Calu3 (cell line): ENCODE results near the gene DNPEP. TPM values are rescaled to one million over a fixed set of nuclear protein-coding genes. Genes with fewer than 3 reads are reported as not detected.

ENCODE experiments used
- Bru-seq: library from RNA; stranded (reverse); fragments of 400-500 nt; gene quantifications from one replicate; lab custom pipeline; 2021; lab: Mats Ljungman, UMichigan
- BruChase-seq, 2 experiments: library from RNA; stranded (reverse); fragments of 400-500 nt; gene quantifications; one replicate each; lab custom pipeline; 2021; lab: Mats Ljungman, UMichigan
- BruUV-seq: library from RNA; stranded (reverse); fragments of 400-500 nt; replicated peaks from 2 replicates; lab custom pipeline; 2021; lab: Mats Ljungman, UMichigan
- CTCF ChIA-PET: fragments of 300-600 bp; sonication (Branson Sonifier 250); formaldehyde crosslinking; loops from one replicate; lab custom pipeline; 2022; ENCODE audit warnings: antibody characterized with exemption; lab: Charles Lee
- DNase-seq: peaks from one replicate; pipeline ENCODE4 v3.0.0; 2022
- H3K27ac Mint-ChIP-seq: one replicate; pipeline ENCODE4 v1.8.0; 2022; ENCODE audit warnings: mixed read lengths; ENCODE audit not compliant: unreplicated experiment
- H3K27me3 Mint-ChIP-seq: one replicate; pipeline ENCODE4 v1.8.0; 2022; ENCODE audit warnings: mixed read lengths; ENCODE audit not compliant: unreplicated experiment
- H3K36me3 Mint-ChIP-seq: one replicate; pipeline ENCODE4 v1.8.0; 2022; ENCODE audit warnings: mild to moderate bottlenecking, moderate library complexity, mixed read lengths; ENCODE audit not compliant: insufficient read depth, unreplicated experiment
- H3K4me1 Mint-ChIP-seq: one replicate; pipeline ENCODE4 v1.8.0; 2022; ENCODE audit warnings: mild to moderate bottlenecking, low read depth, mixed read lengths; ENCODE audit not compliant: unreplicated experiment
- H3K4me3 Mint-ChIP-seq: one replicate; pipeline ENCODE4 v1.8.0; 2022; ENCODE audit warnings: mild to moderate bottlenecking, low read depth, moderate library complexity, mixed read lengths; ENCODE audit not compliant: unreplicated experiment
- H3K9me3 Mint-ChIP-seq: one replicate; pipeline ENCODE4 v1.8.0; 2022; ENCODE audit warnings: low read depth, mixed read lengths; ENCODE audit not compliant: unreplicated experiment
- intact Hi-C: fragments of 100-400 bp; cut with micrococcal nuclease; formaldehyde crosslinking; loops from one replicate; pipeline ENCODE4 v1.10.0; 2022; ENCODE audit not compliant: unreplicated experiment
- long read RNA-seq: library from polyadenylated mRNA; stranded (forward); transcript quantifications from one replicate; pipeline ENCODE4 v2.0.0, GENCODE V29; 2022
- total RNA-seq: library from RNA; stranded (reverse); gene quantifications from 2 replicates; pipeline ENCODE4 v1.2.3, GENCODE V29; 2022
- TF ChIP-seq, protein P1 (sequence below): fragments of 200-600 bp; IDR thresholded peaks from one replicate; pipeline ENCODE4 v1.8.0; 2022; ENCODE audit warnings: antibody characterized with exemption; ENCODE audit not compliant: unreplicated experiment

DNPEP gene
- total RNA-seq, result 70.3 and 75.1 TPM in 2 replicates
- percentile 60 among the genes with signal in this experiment for Bru-seq, nascent RNA
- percentile 61 among the genes with signal in this experiment for BruChase-seq, experiment 1, labeled RNA remaining after a 6-hour chase
- percentile 55 among the genes with signal in this experiment for BruChase-seq, experiment 2, labeled RNA remaining after a 2-hour chase
- long read RNA-seq, transcript DNPEP-217 (15 exons, 2,408 nt), result minor isoform, 5 of 179 reads
- long read RNA-seq, transcript DNPEP-203 (15 exons, 1,657 nt), result minor isoform, 21 of 179 reads
- long read RNA-seq, transcript DNPEP-201 (15 exons, 2,425 nt), result major isoform, 121 of 179 reads
- long read RNA-seq, partial matches to known transcripts, result 8 of 179 reads
- long read RNA-seq, other reads (novel, unspliced or antisense), result 24 of 179 reads

DNA sequence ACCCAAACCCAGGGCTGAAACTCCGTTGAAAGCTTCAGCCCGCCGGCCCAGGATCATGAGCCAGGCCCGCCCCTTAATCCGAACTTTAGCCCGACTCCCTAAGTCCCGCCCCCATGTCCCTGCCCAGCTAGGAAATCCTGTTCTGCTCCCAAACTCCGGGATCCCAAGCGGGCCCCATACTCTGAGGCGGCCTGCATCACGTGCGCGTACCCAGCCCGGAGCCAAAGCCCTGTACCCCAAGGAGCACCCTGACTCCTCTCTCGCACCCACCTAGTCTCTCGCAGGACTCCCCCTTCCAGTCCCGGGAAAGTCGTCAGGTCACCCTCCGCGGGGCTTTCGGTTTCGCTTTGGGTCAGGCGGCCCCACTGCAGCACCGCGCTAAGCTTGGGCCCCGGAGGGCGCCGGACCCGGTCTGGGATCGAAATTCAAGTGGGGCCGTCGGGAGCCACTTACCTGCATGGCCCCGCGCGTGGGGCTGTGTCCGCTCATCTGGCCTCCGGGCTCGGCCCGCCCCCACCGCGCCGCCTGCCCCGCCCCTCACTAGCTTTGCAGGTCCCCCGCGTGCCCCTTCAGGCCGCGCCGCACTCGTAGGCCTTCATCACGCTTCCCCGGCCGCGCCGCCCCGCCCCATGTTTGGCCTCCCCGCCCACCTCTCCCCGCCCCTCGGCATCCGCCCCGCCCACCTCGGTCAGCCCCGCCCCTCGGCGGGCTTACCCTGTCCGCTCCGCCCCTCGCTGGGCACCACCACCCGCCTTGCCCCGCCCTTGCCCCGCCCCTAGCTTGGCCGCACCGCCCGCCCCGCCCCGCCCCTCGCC lies at the start of gene DNPEP:
DNPEP (minus strand) TSS at position 607 of the 815 bp plus-strand sequence; CDS start at position 489, 118 bp downstream.
- peak within 1 kb of the TSS; percentile 90 for H3K27ac Mint-ChIP-seq
- intact Hi-C loops, result no loop called here

DNA sequence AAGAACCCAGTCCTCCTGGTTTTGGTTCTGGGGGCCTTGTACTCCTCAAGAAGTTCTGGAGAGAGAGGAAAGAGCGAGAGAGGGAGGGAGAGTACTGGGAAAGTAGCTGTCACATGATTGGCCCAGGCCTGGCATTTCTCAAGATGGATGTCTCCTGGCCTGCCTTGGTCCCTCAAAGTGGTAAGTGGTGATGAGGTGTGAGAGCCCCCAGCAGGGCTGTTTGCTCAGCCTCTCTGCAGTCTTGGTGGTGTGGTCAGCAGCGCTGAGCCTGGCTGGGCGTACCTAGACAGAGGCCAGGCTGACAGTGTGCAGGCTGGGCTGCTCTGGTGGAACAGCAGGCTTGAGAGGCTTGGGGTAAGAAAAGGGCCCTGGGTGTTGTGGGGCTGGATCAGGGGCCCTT lies 49.4 kb upstream of the DNPEP start:
- TF ChIP-seq, protein P1, sequence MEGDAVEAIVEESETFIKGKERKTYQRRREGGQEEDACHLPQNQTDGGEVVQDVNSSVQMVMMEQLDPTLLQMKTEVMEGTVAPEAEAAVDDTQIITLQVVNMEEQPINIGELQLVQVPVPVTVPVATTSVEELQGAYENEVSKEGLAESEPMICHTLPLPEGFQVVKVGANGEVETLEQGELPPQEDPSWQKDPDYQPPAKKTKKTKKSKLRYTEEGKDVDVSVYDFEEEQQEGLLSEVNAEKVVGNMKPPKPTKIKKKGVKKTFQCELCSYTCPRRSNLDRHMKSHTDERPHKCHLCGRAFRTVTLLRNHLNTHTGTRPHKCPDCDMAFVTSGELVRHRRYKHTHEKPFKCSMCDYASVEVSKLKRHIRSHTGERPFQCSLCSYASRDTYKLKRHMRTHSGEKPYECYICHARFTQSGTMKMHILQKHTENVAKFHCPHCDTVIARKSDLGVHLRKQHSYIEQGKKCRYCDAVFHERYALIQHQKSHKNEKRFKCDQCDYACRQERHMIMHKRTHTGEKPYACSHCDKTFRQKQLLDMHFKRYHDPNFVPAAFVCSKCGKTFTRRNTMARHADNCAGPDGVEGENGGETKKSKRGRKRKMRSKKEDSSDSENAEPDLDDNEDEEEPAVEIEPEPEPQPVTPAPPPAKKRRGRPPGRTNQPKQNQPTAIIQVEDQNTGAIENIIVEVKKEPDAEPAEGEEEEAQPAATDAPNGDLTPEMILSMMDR, result no peak
- H3K4me3 Mint-ChIP-seq, result no peak overlapping the region
- no peak overlapping the region for H3K27ac Mint-ChIP-seq
- peaks cover 13% of the 10 kb centered on the region for H3K27me3 Mint-ChIP-seq
- H3K4me1 Mint-ChIP-seq, result peaks cover 11% of the 10 kb centered on the region
- intact Hi-C loops, result no loop called here
- no peaks in the 10 kb centered on the region for H3K9me3 Mint-ChIP-seq
- no peak for DNase-seq
- peaks cover 7% of the 10 kb centered on the region for H3K36me3 Mint-ChIP-seq
- CTCF ChIA-PET, result interaction anchor here (0.9 to 1.3 kb wide), 2 partner anchors 35 to 93 kb away, joined by 3 read pairs; no protein-coding TSS in a partner anchor
- BruUV-seq, result no TSS peak

More for the DNA sequence above, at the start of gene DNPEP:
- Mint-ChIP-seq H3K36me3 (peaks cover 47% of the 10 kb centered on the region), H3K9me3 (no peaks in the 10 kb centered on the region), H3K4me1 (no peaks in the 10 kb centered on the region), H3K4me3 (peak within 1 kb of the TSS; percentile 94), H3K27me3 (no peaks in the 10 kb centered on the region)
- CTCF ChIA-PET, result interaction anchor here (0.6 to 2.0 kb wide), 14 partner anchors 11 to 801 kb away, joined by 3 to 11 read pairs (median 4); a partner anchor contains a TSS
- peak; percentile 93 for DNase-seq
- BruUV-seq, result no TSS peak
- TF ChIP-seq, protein P1, result no peak

DNA sequence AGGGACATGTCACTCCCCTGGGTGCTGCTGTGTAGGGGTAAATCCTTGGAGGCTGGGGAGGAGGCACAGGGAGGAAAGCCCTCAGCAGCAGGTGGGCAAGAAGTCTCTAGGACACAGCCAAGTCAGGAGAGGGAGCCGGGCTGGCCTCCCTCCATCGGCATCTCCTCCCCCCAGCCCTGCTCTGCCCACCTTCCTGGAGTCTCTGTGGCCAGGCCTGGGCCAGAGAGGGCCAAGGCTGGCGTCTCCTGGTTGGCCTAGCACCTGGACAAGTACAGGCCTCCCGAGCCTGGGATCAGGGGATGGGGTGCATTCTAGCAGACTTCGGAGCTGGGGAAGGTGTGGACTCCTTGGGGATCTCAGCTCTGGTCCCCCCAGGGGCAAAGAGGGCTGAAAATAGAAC lies 48.8 kb upstream of the DNPEP start:
- intact Hi-C loops, result no loop called here
- CTCF ChIA-PET, result interaction anchor here (1.3 kb wide), 1 partner anchor 34 kb away, joined by 3 read pairs; no protein-coding TSS in a partner anchor
- BruUV-seq, result no TSS peak

DNA sequence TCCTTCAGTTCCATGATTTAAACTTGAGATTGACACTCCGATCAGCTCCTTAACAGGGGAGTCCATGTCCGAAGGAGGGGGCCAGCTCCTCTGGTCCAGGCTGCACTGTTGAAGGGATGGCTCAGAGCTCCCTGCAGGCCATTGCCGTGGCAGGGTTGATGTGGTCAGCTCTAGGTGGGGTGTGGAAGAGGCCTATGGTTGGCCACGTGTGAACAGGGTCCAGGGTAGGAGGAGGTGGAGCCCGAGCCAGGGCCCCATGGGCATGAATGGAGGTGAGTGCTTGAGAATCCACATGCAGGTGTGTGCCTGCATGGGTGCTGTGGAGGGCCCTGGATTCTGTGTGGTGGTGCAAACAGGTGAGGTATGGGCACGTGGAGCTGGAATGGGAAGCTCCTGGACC lies 48.0 kb upstream of the DNPEP start:
- CTCF ChIA-PET, result no interaction called here
- Mint-ChIP-seq H3K4me1 (peaks cover 2% of the 10 kb centered on the region), H3K36me3 (no peaks in the 10 kb centered on the region), H3K27ac (no peak overlapping the region), H3K4me3 (no peak overlapping the region), H3K9me3 (no peaks in the 10 kb centered on the region), H3K27me3 (peaks cover 3% of the 10 kb centered on the region)
- intact Hi-C loops, result no loop called here
- DNase-seq, result no peak
- BruUV-seq, result no TSS peak
- TF ChIP-seq, protein P1, result no peak

More for the DNA sequence above, 48.8 kb upstream of the DNPEP start:
- Mint-ChIP-seq H3K27me3 (peaks cover 11% of the 10 kb centered on the region), H3K36me3 (peaks cover 3% of the 10 kb centered on the region), H3K4me3 (no peak overlapping the region), H3K9me3 (no peaks in the 10 kb centered on the region), H3K4me1 (peaks cover 10% of the 10 kb centered on the region), H3K27ac (no peak overlapping the region)
- TF ChIP-seq, protein P1, result no peak
- DNase-seq, result no peak
